GM12891 (cell line): Measurements from ENCODE around the gene SLC22A31.
A peak's percentile ranks its signal among the peaks of the same experiment; 100 is the strongest.

Experiments
- DNase-seq: peaks from one replicate; pipeline ENCODE4 v3.0.0; 2011; ENCODE audit warnings: low spot score; ENCODE audit not compliant: insufficient read length
- FAIRE-seq: peaks from 2 replicates; lab custom pipeline; 2011; peaks lifted over from hg19 to GRCh38; lab: Jason Lieb, UNC
- PAX5 ChIP-seq: IDR thresholded peaks from 2 replicates; pipeline ENCODE4 v1.6.1; 2011; ENCODE audit warnings: low read length, moderate library complexity, mild to moderate bottlenecking; ENCODE audit not compliant: insufficient read depth, severe bottlenecking
- POLR2A ChIP-seq: IDR thresholded peaks from 2 replicates; pipeline ENCODE4 v1.6.1; 2011; ENCODE audit warnings: low read depth, low read length, control low read depth
- POLR2AphosphoS5 ChIP-seq: IDR thresholded peaks from 2 replicates; pipeline ENCODE4 v1.6.1; 2011; ENCODE audit warnings: low read depth, low read length, control low read depth
- POU2F2 ChIP-seq: IDR thresholded peaks from 2 replicates; pipeline ENCODE4 v1.6.1; 2011; ENCODE audit warnings: low read depth, mild to moderate bottlenecking, control low read depth, low read length, moderate library complexity
- SPI1 ChIP-seq: IDR thresholded peaks from 2 replicates; pipeline ENCODE4 v1.6.1; 2011; ENCODE audit warnings: low read depth, low read length, control low read depth
- TAF1 ChIP-seq: IDR thresholded peaks from 2 replicates; pipeline ENCODE4 v1.6.1; 2011; ENCODE audit warnings: low read depth, low read length, control low read depth

The SLC22A31 gene

GRCh38 chr16:89201439-89202377 is 1.4 kb upstream of the SLC22A31 start:
- FAIRE-seq: peak; percentile 68
- DNase-seq: peak; percentile 85
- TF ChIP-seq TAF1: no peak
- TF ChIP-seq POLR2AphosphoS5: no peak
- TF ChIP-seq PAX5: no peak
- no peak for TF ChIP-seq POU2F2
- TF ChIP-seq POLR2A: no peak
- no peak for TF ChIP-seq SPI1

DNA sequence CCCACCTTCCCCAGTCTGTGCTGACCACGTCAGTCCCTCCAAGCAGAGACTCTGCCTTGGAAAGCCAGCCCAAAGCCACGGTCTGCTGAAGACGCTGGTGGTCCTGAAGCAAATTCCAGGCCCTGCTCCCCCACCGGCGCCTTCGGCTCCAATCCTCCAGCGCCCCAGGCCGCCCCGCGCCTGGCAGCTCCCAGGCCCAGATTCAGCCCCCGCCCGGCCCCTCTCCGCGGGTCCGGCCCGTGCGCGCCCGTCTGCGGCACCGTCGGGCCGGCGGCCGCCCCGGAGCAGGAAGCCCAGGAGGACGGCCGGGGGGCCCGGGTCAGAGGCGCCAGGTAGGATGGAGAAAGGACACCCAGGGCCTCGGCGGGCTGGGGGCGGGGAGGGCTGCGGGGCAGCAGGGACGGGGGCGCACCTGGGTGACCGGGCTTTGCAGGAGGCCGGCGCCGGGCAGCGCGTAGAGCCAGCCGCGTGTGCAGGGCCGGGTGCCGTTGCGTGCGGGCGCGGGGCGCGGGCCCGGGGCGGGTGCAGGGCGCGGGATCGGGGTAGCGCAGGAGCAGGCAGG is 594 bp upstream of the SLC22A31 start:
- no peak for FAIRE-seq
- DNase-seq: no peak
- TF ChIP-seq POLR2AphosphoS5 (no peak), POU2F2 (no peak), TAF1 (no peak), POLR2A (no peak), PAX5 (no peak), SPI1 (no peak)

DNA sequence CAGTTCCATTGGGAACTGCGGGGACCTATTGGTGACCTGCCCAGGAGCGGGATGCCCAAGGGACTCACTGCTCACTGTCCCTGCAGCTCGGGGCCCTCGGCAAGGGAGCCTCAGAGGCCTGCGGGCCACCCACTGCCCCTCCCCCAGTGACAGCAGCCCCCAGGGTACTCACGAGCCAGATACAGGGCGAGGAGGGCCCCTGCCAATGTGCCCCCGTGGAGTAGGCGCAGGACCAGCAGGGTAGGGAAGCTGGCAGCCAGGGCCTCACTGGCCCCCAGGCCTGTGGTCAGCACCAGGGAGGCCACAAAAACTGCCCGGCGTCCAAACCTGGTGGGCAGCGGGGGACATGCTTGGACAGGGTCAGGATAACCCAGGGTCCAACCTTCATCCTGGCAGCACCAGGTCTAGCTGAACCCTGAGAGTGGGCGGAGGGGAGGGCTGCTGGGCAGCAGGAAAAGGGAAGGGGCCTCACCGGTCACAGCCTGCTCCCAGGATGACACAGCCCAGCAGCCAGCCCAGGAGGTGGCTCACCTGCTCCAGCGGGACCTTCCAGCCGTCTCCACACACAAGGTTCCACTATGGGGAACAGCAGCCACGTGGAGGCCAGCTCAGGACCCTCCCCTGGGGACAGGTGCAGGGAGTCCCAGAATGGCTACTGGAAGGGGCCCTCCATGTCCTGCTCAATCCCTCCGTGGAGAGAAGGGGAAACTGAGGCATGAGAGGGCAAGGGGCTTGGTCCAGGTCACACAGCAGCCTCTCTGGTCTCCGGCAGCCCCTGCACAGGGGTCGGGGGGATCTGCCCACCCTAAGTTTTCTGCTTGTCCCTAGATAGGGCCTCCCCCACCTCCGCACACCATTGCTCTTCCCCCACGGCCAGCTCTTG is 855 bp downstream of the SLC22A31 start:
- FAIRE-seq: no peak

DNA sequence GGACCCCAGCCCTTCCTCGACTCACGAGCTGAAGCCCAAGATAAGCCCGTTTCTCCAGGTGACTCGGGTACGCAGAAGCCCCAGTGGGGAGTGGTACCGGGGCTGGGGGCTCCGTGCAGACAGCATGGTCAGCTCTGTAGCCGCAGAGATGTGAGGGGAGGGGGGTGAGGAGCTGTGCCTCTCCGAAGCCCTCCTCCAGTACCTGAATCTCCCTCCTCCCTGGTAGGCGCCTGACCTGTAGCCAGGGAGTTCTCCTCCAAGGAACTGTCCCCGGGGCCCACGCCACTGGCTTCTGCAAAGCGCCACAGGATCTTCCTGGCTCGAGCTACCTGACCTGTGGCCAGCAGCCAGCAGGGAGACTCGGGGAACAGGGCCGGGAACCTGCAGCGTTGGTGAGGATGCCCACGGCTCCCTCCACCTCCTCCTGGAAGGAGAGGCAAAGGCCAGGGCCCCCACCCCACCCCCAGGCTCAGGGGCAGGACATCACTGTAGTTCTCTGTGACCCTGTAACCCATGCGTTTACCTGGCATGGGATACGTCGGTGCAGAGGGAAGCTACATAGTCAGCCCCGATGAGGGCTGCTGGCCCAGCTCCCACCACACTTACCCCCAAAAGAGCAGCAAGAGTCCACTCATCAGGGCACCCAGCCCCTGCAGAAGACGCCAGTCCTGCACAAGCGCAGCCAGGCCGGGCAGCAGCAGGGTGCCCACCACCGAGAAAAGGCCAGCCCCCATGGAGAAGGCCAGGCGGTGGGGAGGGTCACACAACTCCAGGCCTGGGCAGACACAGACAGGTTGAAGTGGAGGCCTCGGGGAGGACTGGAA is 1.7 kb downstream of the SLC22A31 start:
- DNase-seq: no peak
- no peak for TF ChIP-seq PAX5
- TF ChIP-seq TAF1: no peak
- TF ChIP-seq POLR2A: no peak
- no peak for TF ChIP-seq POLR2AphosphoS5
- TF ChIP-seq SPI1: no peak
- no peak for TF ChIP-seq POU2F2
- no peak for FAIRE-seq

More for the DNA sequence above, 855 bp downstream of the SLC22A31 start:
- TF ChIP-seq POLR2A: no peak
- TF ChIP-seq SPI1: no peak
- no peak for TF ChIP-seq POLR2AphosphoS5
- no peak for TF ChIP-seq TAF1
- no peak for TF ChIP-seq PAX5
- no peak for TF ChIP-seq POU2F2
- no peak for DNase-seq

- DNase-seq (no peak), FAIRE-seq (no peak)
- TF ChIP-seq TAF1 (no peak), POU2F2 (no peak), PAX5 (no peak), POLR2AphosphoS5 (no peak), POLR2A (no peak), SPI1 (no peak)
Measured at GRCh38 chr16:89197633-89198416, 2.5 kb downstream of the SLC22A31 start.

GRCh38 chr16:89197033-89197632 is 3.2 kb downstream of the SLC22A31 start:
- DNase-seq (no peak), FAIRE-seq (no peak)
- TF ChIP-seq TAF1: no peak
- TF ChIP-seq SPI1: no peak
- TF ChIP-seq PAX5: no peak
- TF ChIP-seq POLR2AphosphoS5: no peak
- TF ChIP-seq POLR2A: no peak
- no peak for TF ChIP-seq POU2F2

GRCh38 chr16:89195521-89196171 is 4.7 kb downstream of the SLC22A31 start:
- FAIRE-seq: no peak
- no peak for DNase-seq
- no peak for TF ChIP-seq POLR2A
- TF ChIP-seq TAF1: no peak
- TF ChIP-seq POU2F2: no peak
- no peak for TF ChIP-seq SPI1
- TF ChIP-seq PAX5: no peak
- no peak for TF ChIP-seq POLR2AphosphoS5
